ENCODE data around the gene CTSD. TPM values are rescaled to one million over a fixed set of nuclear protein-coding genes. Genes with fewer than 3 reads are reported as not detected.

CTSD gene
- total and polyA plus RNA-seq, 4 donors = 310 to 814 (median 553) TPM

GRCh38 chr11:1717745-1718144 is 46.0 kb downstream of the CTSD start:
- 89% methylated on average over 8 of the region's 8 CpGs for WGBS
- no peaks in the 10 kb centered on the region for H3K9me3 ChIP-seq (ENCODE audit: control insufficient read depth in 4 of 4, low read length in 3 of 4)
- no peaks in the 10 kb centered on the region for H3K36me3 ChIP-seq (ENCODE audit: control insufficient read depth in 4 of 4, insufficient read depth in 3 of 4, low read depth in 1 of 4, low read length in 3 of 4)
- DNase-seq (ENCODE audit: low spot score) = no peak
- H3K4me3 ChIP-seq (ENCODE audit: low read depth in 1 of 3, low read length in 3 of 3) = no peak overlapping the region
- no peaks in the 10 kb centered on the region for H3K27me3 ChIP-seq (ENCODE audit: control insufficient read depth in 4 of 4, insufficient read depth in 4 of 4, low read length in 3 of 4)
- no peak overlapping the region for H3K9ac ChIP-seq (ENCODE audit: low read depth in 1 of 2, low read length in 2 of 2)
- no peaks in the 10 kb centered on the region for H3K4me1 ChIP-seq (ENCODE audit: control insufficient read depth in 4 of 4, insufficient read depth in 4 of 4, low read length in 3 of 4)
- TF ChIP-seq, protein P1, sequence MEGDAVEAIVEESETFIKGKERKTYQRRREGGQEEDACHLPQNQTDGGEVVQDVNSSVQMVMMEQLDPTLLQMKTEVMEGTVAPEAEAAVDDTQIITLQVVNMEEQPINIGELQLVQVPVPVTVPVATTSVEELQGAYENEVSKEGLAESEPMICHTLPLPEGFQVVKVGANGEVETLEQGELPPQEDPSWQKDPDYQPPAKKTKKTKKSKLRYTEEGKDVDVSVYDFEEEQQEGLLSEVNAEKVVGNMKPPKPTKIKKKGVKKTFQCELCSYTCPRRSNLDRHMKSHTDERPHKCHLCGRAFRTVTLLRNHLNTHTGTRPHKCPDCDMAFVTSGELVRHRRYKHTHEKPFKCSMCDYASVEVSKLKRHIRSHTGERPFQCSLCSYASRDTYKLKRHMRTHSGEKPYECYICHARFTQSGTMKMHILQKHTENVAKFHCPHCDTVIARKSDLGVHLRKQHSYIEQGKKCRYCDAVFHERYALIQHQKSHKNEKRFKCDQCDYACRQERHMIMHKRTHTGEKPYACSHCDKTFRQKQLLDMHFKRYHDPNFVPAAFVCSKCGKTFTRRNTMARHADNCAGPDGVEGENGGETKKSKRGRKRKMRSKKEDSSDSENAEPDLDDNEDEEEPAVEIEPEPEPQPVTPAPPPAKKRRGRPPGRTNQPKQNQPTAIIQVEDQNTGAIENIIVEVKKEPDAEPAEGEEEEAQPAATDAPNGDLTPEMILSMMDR (IDR thresholded peaks at IDR 0.05; ENCODE audit: low read depth, low read length, missing input control) = no peak
- TF ChIP-seq HNF4G (IDR thresholded peaks at IDR 0.05) (no peak), FOXA2 (IDR thresholded peaks at IDR 0.05) (no peak), HNF4A (conservative IDR thresholded peaks at IDR 0.05) (no peak), ATF3 (IDR thresholded peaks at IDR 0.05) (no peak), FOXA1 (IDR thresholded peaks at IDR 0.05) (no peak), RAD21 (IDR thresholded peaks at IDR 0.05) (no peak), JUND (IDR thresholded peaks at IDR 0.05) (no peak), SP1 (IDR thresholded peaks at IDR 0.05) (no peak)
- TF ChIP-seq, protein P2, sequence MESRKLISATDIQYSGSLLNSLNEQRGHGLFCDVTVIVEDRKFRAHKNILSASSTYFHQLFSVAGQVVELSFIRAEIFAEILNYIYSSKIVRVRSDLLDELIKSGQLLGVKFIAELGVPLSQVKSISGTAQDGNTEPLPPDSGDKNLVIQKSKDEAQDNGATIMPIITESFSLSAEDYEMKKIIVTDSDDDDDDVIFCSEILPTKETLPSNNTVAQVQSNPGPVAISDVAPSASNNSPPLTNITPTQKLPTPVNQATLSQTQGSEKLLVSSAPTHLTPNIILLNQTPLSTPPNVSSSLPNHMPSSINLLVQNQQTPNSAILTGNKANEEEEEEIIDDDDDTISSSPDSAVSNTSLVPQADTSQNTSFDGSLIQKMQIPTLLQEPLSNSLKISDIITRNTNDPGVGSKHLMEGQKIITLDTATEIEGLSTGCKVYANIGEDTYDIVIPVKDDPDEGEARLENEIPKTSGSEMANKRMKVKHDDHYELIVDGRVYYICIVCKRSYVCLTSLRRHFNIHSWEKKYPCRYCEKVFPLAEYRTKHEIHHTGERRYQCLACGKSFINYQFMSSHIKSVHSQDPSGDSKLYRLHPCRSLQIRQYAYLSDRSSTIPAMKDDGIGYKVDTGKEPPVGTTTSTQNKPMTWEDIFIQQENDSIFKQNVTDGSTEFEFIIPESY (IDR thresholded peaks at IDR 0.05) = no peak
- H3K27ac ChIP-seq (ENCODE audit: low read depth in 1 of 2, low read length in 2 of 2) = no peak overlapping the region

DNA sequence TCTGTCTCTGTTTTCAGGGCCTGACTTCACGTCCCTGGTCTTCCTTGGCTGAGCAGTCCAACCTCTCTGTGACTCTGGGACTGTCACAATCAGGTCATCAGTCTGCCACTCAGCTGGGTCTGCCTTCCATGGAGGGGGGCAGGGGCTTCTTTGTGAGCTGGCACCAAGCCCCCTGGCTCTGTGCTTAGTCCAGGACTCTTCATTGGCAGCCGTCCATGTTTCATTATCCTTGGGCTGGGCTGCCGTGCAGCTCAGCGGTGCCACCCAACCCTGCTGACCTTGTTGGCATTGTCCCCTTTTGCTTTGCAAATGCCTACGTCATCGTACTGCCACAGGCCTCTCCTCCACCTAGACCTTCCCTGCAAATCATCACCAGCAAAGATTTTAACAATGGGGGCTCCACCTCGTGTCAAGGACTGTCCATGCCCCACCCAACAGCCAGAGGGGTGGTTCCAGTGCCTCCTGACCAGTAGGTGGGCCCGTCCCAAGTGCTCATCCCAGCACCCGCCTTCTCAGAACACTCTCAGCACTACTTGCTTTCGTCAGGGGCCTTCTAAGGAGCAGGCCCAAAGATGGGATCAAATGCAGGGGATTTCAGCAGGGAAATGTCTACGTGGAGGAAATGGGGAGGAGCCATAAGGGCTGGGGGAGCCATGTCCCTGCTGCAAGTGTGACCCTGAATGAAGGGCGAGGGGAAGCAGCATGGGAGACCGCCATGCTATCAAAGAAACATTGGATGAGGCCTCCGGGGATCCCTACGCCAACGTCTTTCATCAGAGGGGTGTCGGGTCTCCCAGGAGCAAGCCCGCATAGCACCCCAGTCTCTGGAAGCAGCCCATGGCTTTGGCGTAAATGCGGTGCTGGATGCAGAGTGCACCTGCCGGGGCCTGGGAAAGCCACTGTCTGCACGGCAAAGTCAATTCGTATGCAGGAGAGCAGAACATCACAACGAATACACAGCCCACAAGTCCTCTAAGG is 48.5 kb downstream of the CTSD start:
- H3K36me3 ChIP-seq (ENCODE audit: control insufficient read depth in 4 of 4, insufficient read depth in 3 of 4, low read depth in 1 of 4, low read length in 3 of 4) = no peaks in the 10 kb centered on the region
- H3K4me1 ChIP-seq (ENCODE audit: control insufficient read depth in 4 of 4, insufficient read depth in 4 of 4, low read length in 3 of 4) = no peaks in the 10 kb centered on the region
- H3K9ac ChIP-seq (ENCODE audit: low read depth in 1 of 2, low read length in 2 of 2) = no peak overlapping the region
- H3K9me3 ChIP-seq (ENCODE audit: control insufficient read depth in 4 of 4, low read length in 3 of 4) = no peaks in the 10 kb centered on the region
- H3K27me3 ChIP-seq (ENCODE audit: control insufficient read depth in 4 of 4, insufficient read depth in 4 of 4, low read length in 3 of 4) = no peaks in the 10 kb centered on the region
- TF ChIP-seq GABPA (IDR thresholded peaks at IDR 0.05 in 1 of 2, conservative IDR thresholded peaks at IDR 0.05 in 1 of 2) (no peak), RAD21 (IDR thresholded peaks at IDR 0.05) (no peak), RXRA (IDR thresholded peaks at IDR 0.05) (no peak)
- TF ChIP-seq, protein P2 (IDR thresholded peaks at IDR 0.05) = no peak
- TF ChIP-seq, protein P3, sequence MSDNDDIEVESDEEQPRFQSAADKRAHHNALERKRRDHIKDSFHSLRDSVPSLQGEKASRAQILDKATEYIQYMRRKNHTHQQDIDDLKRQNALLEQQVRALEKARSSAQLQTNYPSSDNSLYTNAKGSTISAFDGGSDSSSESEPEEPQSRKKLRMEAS (IDR thresholded peaks at IDR 0.05) = no peak
- H3K4me3 ChIP-seq (ENCODE audit: low read depth in 1 of 3, low read length in 3 of 3) = no peak overlapping the region
- no peak for DNase-seq (ENCODE audit: low spot score)
- H3K27ac ChIP-seq (ENCODE audit: low read depth in 1 of 2, low read length in 2 of 2) = no peak overlapping the region
- 86% methylated on average over 24 of the region's 24 CpGs for WGBS

Measured in liver (tissue), 9 donors.